Fibroblast of upper back skin (primary cell): ENCODE measurements around the gene SEC14L1.
"Not testable (repeated sequence)": the region's sequence is repeated elsewhere in the genome, so short reads cannot be mapped to it uniquely, and the experiment has no call there.

Experiments used
- DNase-seq: peaks from one replicate; pipeline ENCODE4 v3.0.0-alpha.2; 2013

The SEC14L1 gene

DNA sequence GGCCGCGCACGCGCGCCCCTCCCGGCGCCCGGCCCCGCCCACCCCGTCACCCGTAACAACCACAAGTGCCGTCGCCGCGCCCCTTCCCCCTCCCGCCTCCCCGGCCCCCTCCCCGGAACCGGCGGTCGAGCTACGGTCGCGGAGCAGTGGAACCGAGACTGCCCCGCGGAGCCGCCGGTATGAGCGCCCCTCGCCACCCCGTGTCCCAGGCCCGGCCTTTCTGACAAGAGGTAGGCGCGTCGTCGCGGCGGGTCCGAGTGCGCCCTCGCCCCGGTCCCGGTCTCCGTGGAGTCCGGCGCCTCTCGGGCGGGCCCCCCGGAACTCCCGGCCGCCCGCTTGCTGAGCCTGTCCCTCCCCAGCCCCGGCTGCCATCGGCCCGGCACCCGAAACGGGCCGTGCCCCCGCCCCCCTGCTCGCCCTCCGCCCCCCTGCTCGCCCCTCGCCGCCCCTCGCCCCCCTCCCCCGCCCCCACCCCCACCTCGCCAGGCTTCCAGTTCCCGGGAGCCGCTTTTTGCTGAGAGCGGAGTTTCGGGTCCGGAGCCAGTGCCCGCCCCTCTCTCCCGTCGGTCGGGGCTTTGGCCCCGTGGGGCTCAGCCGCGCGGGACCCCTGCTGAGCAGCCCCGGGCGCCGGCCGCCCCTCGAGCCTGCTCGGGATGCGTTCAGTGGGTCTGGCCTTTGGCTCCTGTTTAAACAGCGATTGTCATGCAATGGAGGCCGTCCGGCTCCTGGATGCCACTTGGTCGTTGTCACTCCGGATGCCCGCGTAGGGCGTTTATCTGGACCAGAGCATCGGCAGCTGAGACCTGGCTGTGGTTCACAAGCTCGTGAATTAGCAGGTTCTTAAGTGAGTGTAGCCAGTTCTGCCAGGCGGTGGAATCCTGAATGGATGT lies at the start of gene SEC14L1:
Gene SEC14L1, plus strand, starts transcription at position 92 of the 890 bp plus-strand sequence. CDS start 2,628 bp downstream, outside the sequence.
- no peak for DNase-seq

GRCh38 chr17:77092025-77092424 lies 48.7 kb upstream of the SEC14L1 start:
- DNase-seq, result no peak

- DNase-seq, result no peak
These were observed 45.3 kb upstream of the SEC14L1 start for GRCh38 chr17:77095461-77095860.

DNA sequence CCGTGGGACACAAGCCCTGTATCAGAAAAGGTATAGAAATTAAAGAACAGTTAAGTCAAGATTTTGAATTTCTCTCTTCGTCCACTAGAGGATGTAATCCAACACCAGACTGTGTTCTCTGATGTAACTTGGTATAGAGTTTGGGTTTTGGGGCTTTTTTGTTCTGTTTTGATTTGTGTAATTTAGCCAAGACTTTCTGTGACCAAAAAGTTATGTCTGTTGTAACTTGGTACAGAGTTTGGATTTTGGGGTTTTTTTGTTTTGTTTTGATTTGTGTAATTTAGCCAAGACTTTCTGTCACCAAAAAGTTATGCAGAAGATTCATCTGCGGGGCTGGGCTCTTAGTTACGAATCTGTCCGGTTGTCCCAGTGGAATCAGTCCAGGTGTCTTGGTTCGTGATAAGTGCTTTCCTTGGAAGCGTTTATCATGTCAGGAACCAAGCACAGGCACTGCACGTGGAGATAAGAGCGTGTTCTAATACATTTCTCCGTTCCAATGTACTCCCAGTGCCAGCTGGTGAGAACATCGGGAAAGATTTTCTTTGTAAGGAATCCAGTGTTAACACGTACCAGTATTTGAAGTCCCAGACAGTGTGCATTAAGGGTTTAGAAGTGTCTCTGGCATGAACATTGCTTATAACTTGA lies 44.1 kb upstream of the SEC14L1 start:
- DNase-seq, result peak; percentile 60

GRCh38 chr17:77097631-77098180 lies 43.1 kb upstream of the SEC14L1 start:
- no peak for DNase-seq

DNA sequence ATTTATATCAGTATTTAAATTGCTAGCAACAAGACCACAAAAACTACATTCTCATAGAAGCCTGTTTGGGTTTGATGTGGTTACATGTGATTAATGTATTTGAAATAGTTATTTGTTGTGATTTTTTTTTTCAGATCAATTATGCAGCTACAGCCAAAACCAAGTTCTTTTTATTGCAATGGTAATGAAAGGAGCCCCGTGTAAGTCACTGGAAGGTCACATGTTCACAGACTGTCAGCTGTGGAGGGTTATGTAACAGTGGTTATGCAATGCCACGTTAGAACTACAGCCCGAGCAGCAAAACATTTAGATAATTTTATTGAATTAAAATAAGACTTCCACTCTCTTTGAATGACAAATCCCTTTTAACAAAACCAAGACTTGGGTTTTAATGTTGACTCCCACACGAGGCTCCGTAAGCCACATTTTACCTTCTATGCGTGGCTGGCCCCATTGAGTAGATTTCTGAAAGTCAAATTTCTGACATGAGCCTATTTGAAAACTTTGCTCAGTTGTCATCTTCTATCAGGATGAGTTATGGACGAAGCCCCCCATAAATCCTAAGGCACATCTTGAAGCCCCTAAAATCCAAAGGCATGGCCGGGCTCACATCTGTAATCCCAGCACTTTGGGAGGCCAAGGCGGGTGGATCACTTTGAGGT lies 41.8 kb upstream of the SEC14L1 start:
- peak; percentile 62 for DNase-seq

DNA sequence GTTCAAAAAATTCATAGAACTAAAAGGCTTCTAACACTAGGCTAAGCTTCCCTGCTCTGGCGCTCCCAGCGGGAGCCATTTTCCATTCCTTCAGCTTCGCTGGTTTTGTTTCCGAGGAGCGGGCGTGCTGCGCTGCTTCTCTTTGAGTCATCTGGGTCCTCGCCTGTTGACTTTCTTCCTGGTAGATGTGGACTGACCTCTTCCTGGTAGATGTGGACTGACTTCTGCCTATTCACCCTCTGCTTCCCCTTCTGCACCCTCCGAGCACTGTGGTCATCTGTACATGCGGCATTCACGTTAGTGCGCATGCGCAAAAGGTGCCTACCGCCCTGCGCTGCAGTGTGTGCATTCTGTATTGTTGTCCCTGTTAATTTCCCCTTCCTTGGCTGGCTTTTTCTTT lies 40.8 kb upstream of the SEC14L1 start:
- no peak for DNase-seq

DNA sequence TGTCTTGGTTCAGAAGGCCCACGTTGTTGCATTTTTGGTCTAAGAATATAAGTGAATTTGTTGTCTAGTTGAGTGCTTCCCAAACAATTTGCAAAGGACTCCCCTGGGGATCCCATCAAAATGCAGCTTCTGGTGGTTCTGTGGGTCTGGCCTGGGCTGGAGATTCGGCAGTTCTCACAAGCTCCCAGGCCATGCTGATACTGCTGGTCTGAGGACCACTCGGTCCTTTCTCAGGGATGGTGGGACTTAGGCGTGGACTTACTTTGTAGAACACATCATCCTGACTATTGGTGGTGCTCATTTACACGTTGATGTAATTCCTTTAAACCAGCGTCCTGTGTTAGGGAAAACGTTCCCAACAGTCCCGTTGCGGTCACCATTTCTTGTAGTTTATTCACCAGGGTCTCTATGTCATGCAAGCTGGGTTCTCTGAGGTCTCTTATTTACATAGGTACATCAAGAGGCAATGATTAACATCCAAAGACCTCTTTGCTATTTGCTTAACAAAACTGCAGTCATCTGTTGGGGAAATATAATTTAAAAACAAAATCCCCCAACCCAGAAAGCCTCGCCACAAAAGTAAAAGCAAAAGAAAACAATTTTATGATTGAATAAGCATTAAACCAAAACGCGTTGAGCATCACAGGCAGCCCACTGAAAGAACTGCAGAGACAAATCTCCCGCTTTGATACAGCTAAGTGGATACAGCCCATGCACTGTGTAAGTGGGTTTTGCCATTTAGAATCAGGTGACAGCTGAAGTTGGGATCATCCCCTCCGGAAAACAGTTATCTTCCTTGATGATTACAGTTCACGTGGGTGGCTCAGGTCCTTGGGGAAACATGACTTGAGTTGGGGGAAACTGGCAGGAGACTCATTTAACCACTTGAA lies 39.0 kb upstream of the SEC14L1 start:
- no peak for DNase-seq

DNA sequence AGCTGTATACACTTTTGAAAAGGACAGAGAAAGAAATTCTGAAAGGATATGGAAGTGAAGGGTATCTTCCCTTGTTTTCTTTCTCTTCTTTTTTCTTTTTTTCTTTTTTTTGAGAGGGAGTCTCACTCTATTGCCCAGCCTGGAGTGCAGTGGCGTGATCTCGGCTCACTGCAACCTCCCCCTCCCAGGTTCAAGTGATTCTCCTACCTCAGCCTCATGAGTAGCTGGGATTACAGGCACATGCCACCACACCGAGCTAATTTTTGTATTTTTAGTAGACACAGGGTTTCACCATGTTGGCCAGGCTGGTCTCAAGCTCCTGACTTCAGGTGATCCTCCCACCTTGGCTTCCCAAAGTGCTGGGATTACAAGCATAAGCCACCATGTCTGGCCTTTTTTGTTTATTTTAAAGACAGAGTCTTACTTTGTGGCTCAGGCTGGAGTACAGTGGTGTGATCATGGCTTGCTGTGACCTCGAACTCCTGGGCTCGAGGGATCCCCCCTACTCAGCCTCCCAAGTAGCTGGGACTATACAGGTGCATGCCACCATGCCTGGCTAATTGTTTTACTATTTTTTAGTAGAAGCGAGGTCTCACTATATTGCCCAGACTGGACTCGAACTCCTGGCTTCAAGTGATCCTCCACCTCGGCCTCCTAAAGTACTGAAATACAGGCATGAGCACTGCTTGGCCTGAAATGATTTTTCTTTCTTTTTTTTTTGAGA lies 38.2 kb upstream of the SEC14L1 start:
- DNase-seq, result not testable (repeated sequence)

DNA sequence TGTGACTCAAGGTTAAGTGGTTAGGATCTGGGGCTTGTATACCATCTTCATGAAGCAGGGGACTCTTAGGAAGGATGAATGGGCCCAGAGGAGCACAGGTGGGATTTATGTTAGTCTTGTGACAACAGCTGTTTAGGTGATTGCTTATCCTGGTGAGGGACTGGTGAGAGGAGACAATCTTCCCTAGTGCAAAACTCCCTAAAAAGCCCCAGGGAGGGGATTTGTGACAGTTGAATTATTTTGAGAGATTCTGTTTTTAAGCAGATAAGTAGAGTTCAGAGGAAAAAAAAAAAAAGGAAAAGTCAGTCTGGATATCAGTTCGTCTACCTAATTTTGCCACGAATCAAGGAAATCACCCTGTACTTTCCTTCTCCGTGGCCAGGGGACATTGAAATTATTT lies 35.1 kb upstream of the SEC14L1 start:
- no peak for DNase-seq

DNA sequence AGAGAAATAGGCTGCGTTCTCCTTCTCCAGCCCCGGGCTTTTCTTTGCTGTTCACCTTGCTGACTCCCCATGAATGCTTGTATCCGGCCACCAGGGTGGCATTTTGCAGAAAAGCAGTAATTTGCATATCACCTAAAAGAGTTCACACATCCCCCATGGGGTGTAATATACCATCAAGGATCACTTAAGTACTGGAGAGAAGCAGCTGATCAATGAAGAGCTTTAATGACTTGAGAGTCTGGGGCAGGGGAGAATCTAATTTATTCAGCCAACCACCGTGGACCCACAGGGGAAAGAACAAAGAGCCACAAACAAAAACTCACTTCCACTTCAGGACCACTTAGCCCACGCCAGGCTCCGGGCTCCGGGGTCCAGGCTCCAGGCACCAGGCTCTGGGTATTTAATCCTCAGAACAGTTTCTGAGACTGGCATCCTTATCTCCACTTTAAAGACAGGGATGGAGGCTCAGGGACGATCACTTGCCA lies 33.9 kb upstream of the SEC14L1 start:
- no peak for DNase-seq

DNA sequence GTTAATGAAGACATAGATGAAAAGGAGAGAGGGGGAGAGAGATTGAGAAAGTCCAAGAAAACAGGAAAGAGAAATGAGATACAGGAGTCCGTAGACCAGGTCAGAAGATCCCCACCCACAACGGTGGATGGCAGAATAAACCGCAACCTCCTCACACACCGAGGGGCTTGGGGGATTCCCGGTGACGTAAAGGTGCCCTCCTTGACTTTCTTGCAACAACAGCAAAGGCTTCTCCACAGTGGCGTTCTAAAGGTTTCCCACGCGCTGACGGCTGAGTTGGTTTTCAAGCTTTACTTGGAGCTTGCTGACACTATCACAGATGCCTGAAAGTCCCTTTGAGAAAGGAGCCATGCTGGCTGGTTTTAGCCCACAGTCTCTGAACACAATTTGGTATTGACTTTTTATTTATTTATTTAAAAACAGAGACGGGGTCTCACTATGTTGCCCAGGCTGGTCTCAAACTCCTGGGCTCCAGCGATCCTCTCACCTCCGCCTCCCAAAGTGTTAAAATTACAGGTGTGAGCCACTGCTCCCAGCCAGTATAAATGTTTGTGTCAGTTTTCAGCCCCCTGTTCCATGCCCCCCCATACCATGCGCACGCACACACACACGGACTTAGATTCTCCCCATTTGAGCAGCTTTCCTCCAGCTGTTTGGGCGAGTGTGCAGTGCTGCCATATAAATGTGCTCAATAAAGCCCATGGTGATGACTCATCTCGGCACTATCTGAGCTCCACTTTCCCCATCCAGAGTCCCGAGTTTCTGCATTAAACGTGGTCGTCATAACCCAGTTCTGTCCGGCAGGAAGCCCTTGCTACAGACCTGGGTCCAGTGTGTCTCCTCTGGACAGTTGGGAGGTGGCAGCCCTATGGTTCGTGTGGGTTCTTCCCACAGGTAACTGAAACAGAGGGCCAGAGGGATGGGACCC lies 33.0 kb upstream of the SEC14L1 start:
- DNase-seq, result peak; percentile 65

DNA sequence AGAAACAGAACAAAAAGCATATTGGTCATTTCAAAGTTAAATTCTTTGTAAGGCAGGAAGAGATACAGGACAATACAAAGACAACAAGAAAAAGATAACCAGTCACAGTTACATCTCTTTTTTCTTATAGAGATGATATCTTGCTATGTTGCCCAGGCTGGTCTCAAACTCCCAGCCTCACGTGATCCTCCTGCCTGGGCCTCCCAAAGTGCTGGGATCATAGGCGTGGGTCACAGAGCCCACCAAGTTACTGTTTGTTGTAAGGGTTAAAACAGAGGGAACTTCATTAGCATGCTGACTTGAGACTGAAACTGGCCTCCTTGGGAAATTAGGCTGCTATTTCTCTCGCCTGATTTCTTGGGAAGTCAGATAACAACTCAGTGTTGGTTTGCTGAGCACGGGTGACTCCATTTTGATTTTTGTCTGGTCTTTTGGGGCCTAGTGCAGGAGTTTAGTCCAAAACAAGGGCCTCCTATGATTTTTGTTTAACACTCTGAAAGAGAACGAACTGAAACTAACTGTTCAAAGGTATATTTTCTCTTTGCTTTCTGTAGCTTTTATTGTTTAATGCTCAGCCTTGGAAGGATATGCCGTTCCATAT lies 31.5 kb upstream of the SEC14L1 start:
- no peak for DNase-seq

- peak; percentile 57 for DNase-seq
These were observed 30.9 kb upstream of the SEC14L1 start for GRCh38 chr17:77109764-77110359.

GRCh38 chr17:77111165-77111933 lies 29.4 kb upstream of the SEC14L1 start:
- not testable (repeated sequence) for DNase-seq

- no peak for DNase-seq
These were observed 28.9 kb upstream of the SEC14L1 start for GRCh38 chr17:77111934-77112296.

- no peak for DNase-seq
These were observed 25.3 kb upstream of the SEC14L1 start for GRCh38 chr17:77115510-77115909.

DNA sequence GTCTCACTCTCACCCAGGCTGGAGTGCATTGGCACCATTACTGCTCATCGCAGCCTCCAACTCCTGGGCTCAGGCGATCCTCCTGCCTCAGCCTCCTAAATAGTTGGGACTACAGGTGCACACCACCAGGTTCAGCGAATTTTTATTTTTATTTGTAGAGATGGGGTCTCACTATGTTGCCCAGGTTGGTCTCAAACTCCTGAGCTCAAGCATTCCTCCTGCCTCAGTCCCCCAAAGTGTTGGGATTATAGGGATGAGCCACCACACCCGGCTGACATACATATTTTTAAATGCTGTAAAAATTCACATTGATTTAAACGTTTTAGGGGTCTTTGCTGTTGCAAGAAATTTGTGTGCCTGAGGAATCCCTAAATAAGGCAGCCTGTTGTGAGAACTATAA lies 24.8 kb upstream of the SEC14L1 start:
- DNase-seq, result no peak
